Activated naive CD4-positive, alpha-beta T cell treated with anti-CD3 and anti-CD28 coated beads, Interleukin-2, amount 50 U/mL, for 24 hours (primary cell): ENCODE measurements around the gene FMNL2.
"Not testable (repeated sequence)": the region's sequence is repeated elsewhere in the genome, so short reads cannot be mapped to it uniquely, and the experiment has no call there.

ENCODE experiments used
- H3K27ac Mint-ChIP-seq: one replicate; pipeline ENCODE4 v1.8.0; 2021; ENCODE audit warnings: mild to moderate bottlenecking, mixed read lengths
- H3K27me3 Mint-ChIP-seq: one replicate; pipeline ENCODE4 v1.8.0; 2021; ENCODE audit warnings: mixed read lengths
- H3K36me3 Mint-ChIP-seq: one replicate; pipeline ENCODE4 v1.8.0; 2021; ENCODE audit warnings: mixed read lengths
- H3K4me1 Mint-ChIP-seq: one replicate; pipeline ENCODE4 v1.8.0; 2021; ENCODE audit warnings: mixed read lengths
- H3K4me3 Mint-ChIP-seq: one replicate; pipeline ENCODE4 v1.8.0; 2021; ENCODE audit warnings: mild to moderate bottlenecking, mixed read lengths
- H3K9me3 Mint-ChIP-seq: one replicate; pipeline ENCODE4 v1.8.0; 2021; ENCODE audit warnings: mixed read lengths

The FMNL2 gene

GRCh38 chr2:152467677-152468410 lies 132.9 kb downstream of the FMNL2 start:
- H3K4me1 Mint-ChIP-seq: no peaks in the 10 kb centered on the region

GRCh38 chr2:152468899-152469692 lies 134.1 kb downstream of the FMNL2 start:
- Mint-ChIP-seq H3K27ac (no peak overlapping the region), H3K27me3 (peaks cover 2% of the 10 kb centered on the region), H3K9me3 (no peaks in the 10 kb centered on the region), H3K4me1 (no peaks in the 10 kb centered on the region), H3K36me3 (no peaks in the 10 kb centered on the region), H3K4me3 (no peak overlapping the region)

More at GRCh38 chr2:152467677-152468410, 132.9 kb downstream of the FMNL2 start:
- Mint-ChIP-seq H3K9me3 (no peaks in the 10 kb centered on the region), H3K27ac (no peak overlapping the region), H3K36me3 (no peaks in the 10 kb centered on the region), H3K4me3 (no peak overlapping the region), H3K27me3 (no peaks in the 10 kb centered on the region)

- no peaks in the 10 kb centered on the region for H3K36me3 Mint-ChIP-seq
- no peaks in the 10 kb centered on the region for H3K4me1 Mint-ChIP-seq
- H3K4me3 Mint-ChIP-seq: no peak overlapping the region
Measured at GRCh38 chr2:152470861-152471854, 136.2 kb downstream of the FMNL2 start.

GRCh38 chr2:152472481-152472887 lies 137.5 kb downstream of the FMNL2 start:
- Mint-ChIP-seq H3K27me3 (peaks cover 7% of the 10 kb centered on the region), H3K9me3 (no peaks in the 10 kb centered on the region), H3K27ac (no peak overlapping the region), H3K4me1 (no peaks in the 10 kb centered on the region), H3K4me3 (no peak overlapping the region), H3K36me3 (no peaks in the 10 kb centered on the region)

More at GRCh38 chr2:152470861-152471854, 136.2 kb downstream of the FMNL2 start:
- no peaks in the 10 kb centered on the region for H3K9me3 Mint-ChIP-seq
- no peak overlapping the region for H3K27ac Mint-ChIP-seq
- H3K27me3 Mint-ChIP-seq: peaks cover 2% of the 10 kb centered on the region

GRCh38 chr2:152473151-152473857 lies 138.3 kb downstream of the FMNL2 start:
- H3K27ac Mint-ChIP-seq: no peak overlapping the region
- H3K36me3 Mint-ChIP-seq: no peaks in the 10 kb centered on the region
- no peaks in the 10 kb centered on the region for H3K4me1 Mint-ChIP-seq
- H3K4me3 Mint-ChIP-seq: no peak overlapping the region
- no peaks in the 10 kb centered on the region for H3K9me3 Mint-ChIP-seq
- H3K27me3 Mint-ChIP-seq: peaks cover 7% of the 10 kb centered on the region

GRCh38 chr2:152474523-152474922 lies 139.5 kb downstream of the FMNL2 start:
- H3K4me1 Mint-ChIP-seq, H3K27me3 Mint-ChIP-seq, H3K4me3 Mint-ChIP-seq, H3K36me3 Mint-ChIP-seq, H3K9me3 Mint-ChIP-seq, H3K27ac Mint-ChIP-seq: not testable (repeated sequence)

- Mint-ChIP-seq H3K4me3 (no peak overlapping the region), H3K27me3 (peaks cover 7% of the 10 kb centered on the region), H3K27ac (no peak overlapping the region), H3K9me3 (no peaks in the 10 kb centered on the region), H3K36me3 (no peaks in the 10 kb centered on the region), H3K4me1 (no peaks in the 10 kb centered on the region)
Measured at GRCh38 chr2:152475982-152476381, 141.0 kb downstream of the FMNL2 start.

GRCh38 chr2:152477347-152478092 lies 142.5 kb downstream of the FMNL2 start:
- Mint-ChIP-seq H3K36me3 (no peaks in the 10 kb centered on the region), H3K4me1 (no peaks in the 10 kb centered on the region), H3K9me3 (no peaks in the 10 kb centered on the region), H3K27ac (no peak overlapping the region), H3K4me3 (no peak overlapping the region), H3K27me3 (peaks cover 8% of the 10 kb centered on the region)

- H3K4me1 Mint-ChIP-seq: no peaks in the 10 kb centered on the region
- peaks cover 6% of the 10 kb centered on the region for H3K27me3 Mint-ChIP-seq
- H3K27ac Mint-ChIP-seq: no peak overlapping the region
- H3K9me3 Mint-ChIP-seq: no peaks in the 10 kb centered on the region
- no peaks in the 10 kb centered on the region for H3K36me3 Mint-ChIP-seq
- no peak overlapping the region for H3K4me3 Mint-ChIP-seq
Measured at GRCh38 chr2:152479282-152479681, 144.3 kb downstream of the FMNL2 start.

- H3K27me3 Mint-ChIP-seq: peaks cover 6% of the 10 kb centered on the region
- H3K9me3 Mint-ChIP-seq: no peaks in the 10 kb centered on the region
- H3K36me3 Mint-ChIP-seq: no peaks in the 10 kb centered on the region
- H3K4me3 Mint-ChIP-seq: no peak overlapping the region
- no peaks in the 10 kb centered on the region for H3K4me1 Mint-ChIP-seq
- H3K27ac Mint-ChIP-seq: no peak overlapping the region
Measured at GRCh38 chr2:152480821-152481399, 145.9 kb downstream of the FMNL2 start.

GRCh38 chr2:152481881-152482583 lies 147.1 kb downstream of the FMNL2 start:
- Mint-ChIP-seq H3K4me3 (no peak overlapping the region), H3K4me1 (no peaks in the 10 kb centered on the region), H3K36me3 (no peaks in the 10 kb centered on the region), H3K9me3 (no peaks in the 10 kb centered on the region), H3K27ac (no peak overlapping the region), H3K27me3 (peaks cover 3% of the 10 kb centered on the region)

- no peaks in the 10 kb centered on the region for H3K9me3 Mint-ChIP-seq
- H3K4me1 Mint-ChIP-seq: no peaks in the 10 kb centered on the region
- no peak overlapping the region for H3K4me3 Mint-ChIP-seq
- no peaks in the 10 kb centered on the region for H3K36me3 Mint-ChIP-seq
- no peak overlapping the region for H3K27ac Mint-ChIP-seq
- peaks cover 2% of the 10 kb centered on the region for H3K27me3 Mint-ChIP-seq
Measured at GRCh38 chr2:152483276-152484063, 148.5 kb downstream of the FMNL2 start.
